LHCN-M2 (cell line): ENCODE data around the gene ST8SIA1. TPM values are rescaled to one million over a fixed set of nuclear protein-coding genes. Genes with fewer than 3 reads are reported as not detected.
A peak's percentile ranks its signal among the peaks of the same experiment; 100 is the strongest.

Source experiments
- DNase-seq: peaks from one replicate; pipeline ENCODE4 v3.0.0-alpha.2; 2012; ENCODE audit warnings: low read depth
- total RNA-seq: library from RNA; depleted of rRNA; stranded (reverse); fragments of >200 nt; gene quantifications from 2 replicates; pipeline ENCODE4 v1.2.3, GENCODE V29; 2014

Gene ST8SIA1
- total RNA-seq, 1 experiment from 2014 or later = 0.86 TPM

GRCh38 chr12:22283508-22283907, 51.0 kb downstream of the ST8SIA1 start:
- DNase-seq = no peak

DNA sequence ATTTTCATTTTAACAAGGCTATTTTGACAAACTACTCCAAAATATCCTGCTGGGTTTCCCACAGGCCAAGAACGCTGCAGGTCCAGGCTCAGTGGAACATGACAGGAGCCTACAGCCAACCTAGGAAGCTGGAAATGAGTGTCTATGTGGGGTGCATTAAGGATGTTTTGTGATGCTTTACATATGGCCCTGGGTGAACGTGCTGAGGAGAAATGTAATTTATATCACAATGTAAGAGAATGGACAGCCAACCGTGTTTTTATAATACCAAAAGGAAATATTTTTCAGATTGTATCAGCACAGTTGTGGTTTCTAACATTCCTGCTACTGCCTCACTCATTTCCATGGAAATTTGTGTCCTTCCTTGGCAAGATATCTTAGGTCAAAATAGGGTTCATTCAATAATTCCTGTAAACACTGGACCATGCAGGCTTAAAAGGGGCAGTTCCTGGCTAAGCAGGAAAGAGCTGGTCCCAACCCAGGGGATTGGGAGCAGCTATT, 51.5 kb downstream of the ST8SIA1 start:
- DNase-seq = peak; percentile 92

- DNase-seq = peak; percentile 77
Measured at GRCh38 chr12:22282283-22282682, 52.2 kb downstream of the ST8SIA1 start.

DNA sequence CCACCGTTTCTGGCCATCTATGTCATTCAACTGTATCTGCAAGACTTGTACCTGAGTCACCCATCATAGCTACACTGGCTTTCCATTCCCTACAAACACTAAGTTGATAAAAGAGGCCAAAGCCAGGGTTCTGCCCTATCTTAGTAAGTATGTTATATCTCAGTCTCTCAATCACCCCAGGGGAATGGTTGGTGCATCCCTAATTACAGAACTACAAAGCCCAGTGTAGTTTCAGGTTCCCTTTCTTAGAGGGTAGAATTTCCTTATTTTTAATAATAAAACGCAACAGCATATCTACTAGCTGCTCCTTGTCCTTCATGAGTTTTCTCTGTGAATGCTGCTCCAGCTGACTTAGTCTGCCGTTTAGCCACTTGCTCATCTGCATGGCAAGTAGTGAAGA, 57.6 kb downstream of the ST8SIA1 start:
- no peak for DNase-seq

DNA sequence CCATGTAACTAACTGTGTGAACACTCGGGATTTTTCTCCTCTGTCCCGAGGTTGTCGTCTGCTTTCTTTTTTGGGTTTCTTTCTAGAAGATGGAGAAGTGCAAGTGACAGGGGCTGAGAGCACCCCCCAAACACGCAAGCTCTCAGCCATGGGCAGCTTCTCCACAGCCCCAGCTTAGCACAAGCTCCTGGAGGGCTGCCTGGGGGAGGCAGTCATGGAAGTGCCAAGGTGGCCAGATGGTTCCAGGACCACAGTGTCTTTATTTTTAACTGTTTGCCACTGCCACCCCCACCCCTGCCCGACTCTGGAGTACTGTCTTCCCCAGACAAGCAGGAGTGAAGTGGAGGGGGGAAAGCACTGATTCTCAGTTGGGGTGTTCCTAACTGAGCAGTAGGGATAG, 58.2 kb downstream of the ST8SIA1 start:
- DNase-seq = no peak

DNA sequence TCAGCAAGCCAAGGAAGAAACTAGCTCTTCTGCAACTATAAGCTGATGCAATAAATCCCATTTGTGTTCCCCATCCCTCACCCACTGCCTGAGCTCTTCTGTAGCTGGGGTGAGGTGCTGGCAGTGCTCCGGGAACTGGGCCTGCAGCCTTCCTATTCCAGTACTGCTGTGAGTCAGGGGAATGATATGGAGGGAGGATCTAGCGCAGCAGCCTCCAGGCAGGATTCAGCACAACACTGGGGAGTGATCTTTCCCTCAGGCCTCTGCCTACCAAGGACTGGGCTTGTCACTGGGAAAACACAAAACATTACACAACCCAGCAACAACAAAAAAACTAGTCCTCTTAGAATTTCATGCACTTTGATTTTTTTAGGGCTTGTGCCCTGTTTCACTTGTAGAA, 58.7 kb downstream of the ST8SIA1 start:
- DNase-seq = peak; percentile 97

DNA sequence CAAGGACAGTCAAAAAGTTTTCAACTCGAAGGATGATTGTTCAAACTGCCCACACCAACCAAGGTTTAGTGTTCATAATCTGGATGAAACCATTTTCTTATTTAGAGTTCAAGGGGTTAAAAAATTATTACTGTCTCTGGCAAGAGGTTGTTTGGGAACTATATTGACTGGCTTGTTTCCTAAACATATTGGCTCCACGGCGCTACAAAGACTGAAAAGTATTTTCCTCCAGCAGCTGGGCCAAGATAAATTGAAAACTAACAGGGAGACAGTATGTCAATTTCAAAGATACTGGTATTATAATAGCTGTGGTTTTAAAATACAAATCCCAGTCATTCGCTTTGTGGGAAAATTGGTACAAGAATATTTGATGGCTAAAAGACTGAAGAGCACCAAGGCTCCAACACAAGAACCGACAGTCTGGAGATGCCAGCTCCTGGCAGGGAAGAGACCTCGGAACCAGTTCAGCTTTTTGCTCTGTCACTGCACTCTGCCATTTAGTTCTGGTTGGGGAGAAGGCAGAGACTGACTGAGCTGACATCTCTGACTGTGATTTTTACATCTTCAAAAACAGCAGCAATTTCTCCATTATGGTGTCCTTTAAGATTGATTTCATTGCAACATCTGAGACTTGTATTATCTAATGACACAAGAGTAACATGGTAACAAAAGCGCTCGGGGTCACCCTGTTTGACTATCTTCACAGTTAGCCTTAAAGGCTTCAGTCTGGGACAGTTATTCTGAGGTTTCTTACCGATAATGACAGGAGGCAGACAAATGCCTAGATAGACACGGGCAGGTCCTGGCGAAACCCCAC, 62.0 kb downstream of the ST8SIA1 start:
- DNase-seq = no peak

GRCh38 chr12:22271023-22271422, 63.5 kb downstream of the ST8SIA1 start:
- peak; percentile 86 for DNase-seq

- DNase-seq = no peak
Measured at GRCh38 chr12:22268973-22269372, 65.5 kb downstream of the ST8SIA1 start.

- no peak for DNase-seq
Measured at GRCh38 chr12:22268406-22268805, 66.1 kb downstream of the ST8SIA1 start.

GRCh38 chr12:22266101-22266500, 68.4 kb downstream of the ST8SIA1 start:
- DNase-seq = no peak

GRCh38 chr12:22264380-22264779, 70.1 kb downstream of the ST8SIA1 start:
- DNase-seq = no peak

- peak; percentile 44 for DNase-seq
Measured at GRCh38 chr12:22262309-22262708, 72.2 kb downstream of the ST8SIA1 start.

DNA sequence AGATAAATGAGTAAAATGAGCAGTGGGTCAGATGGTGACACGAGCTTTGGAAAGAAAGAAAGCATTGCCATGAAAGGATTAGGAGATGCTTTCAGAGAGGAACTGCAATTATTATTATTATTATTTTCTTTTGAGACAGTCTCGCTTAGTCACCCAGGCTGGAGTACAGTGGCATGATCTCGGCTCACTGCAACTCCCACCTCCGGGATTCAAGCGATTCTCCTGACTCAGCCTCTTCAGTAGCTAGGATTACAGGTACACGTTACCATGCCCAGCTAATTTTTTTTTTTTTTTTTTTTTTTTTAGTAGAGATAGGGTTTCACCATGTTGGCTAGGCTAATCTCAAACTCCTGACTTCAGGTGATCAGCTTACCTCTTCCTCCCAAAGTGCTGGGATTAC, 77.4 kb downstream of the ST8SIA1 start:
- no peak for DNase-seq

DNA sequence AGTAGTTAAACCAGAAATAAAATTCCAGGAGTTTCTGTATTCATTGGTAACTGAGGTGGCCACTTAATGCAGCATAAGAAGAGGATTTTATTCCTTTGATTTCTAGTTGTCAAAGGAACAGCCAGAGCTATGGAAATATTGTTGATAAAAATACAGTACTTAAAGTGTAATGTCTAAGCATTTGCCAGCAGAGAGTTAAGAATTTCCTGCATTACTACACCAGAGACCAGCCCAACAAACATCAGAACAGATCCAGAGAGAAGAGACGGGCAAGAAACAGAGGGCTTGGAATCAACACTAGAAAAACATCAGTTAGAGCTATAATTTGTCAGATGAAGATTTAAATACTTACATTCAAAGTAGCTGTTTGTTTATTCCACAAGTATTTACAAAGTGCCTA, 77.9 kb downstream of the ST8SIA1 start:
- DNase-seq = no peak

DNA sequence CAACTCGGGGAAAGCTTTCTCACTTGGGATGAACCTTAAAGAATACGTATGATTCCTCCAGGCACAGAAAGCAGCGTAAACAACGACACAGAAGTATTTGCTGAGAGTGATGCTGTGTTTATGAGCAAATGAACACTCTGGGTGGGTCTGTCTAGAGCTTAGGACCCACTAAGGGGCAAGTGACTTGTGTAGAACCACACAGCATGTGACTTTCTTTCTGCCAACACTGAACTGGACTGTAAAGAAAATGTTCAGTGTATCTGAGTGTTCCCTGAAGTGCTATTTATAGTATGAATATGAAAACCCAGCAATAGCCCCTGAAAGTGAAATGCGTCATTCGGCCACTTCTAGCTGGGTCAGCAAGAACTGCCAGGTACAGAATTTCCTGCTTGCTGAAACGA, 78.5 kb downstream of the ST8SIA1 start:
- no peak for DNase-seq

GRCh38 chr12:22255097-22255496, 79.4 kb downstream of the ST8SIA1 start:
- DNase-seq = no peak

- DNase-seq = no peak
Measured at GRCh38 chr12:22254478-22254877, 80.0 kb downstream of the ST8SIA1 start.

DNA sequence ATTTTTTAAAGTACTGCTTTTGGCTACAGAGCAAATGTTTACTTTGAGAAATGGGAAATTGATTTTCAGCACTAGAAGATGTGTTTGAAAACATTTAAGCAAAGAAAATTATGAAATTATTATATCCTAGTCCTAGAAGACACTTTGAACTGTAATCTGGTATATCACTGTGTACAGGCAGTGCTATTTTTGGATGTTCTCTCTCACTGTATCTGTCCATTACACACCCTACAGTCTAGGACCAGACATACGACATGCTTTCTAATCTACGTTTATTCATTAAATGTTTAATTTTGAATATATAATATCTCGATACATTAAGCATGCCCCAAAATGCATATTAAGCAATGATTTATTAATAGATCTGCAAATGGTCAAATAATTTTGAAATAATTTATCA, 82.5 kb downstream of the ST8SIA1 start:
- DNase-seq = no peak

- DNase-seq = no peak
Measured at GRCh38 chr12:22250762-22251161, 83.7 kb downstream of the ST8SIA1 start.

GRCh38 chr12:22248571-22249115, 85.9 kb downstream of the ST8SIA1 start:
- no peak for DNase-seq

DNA sequence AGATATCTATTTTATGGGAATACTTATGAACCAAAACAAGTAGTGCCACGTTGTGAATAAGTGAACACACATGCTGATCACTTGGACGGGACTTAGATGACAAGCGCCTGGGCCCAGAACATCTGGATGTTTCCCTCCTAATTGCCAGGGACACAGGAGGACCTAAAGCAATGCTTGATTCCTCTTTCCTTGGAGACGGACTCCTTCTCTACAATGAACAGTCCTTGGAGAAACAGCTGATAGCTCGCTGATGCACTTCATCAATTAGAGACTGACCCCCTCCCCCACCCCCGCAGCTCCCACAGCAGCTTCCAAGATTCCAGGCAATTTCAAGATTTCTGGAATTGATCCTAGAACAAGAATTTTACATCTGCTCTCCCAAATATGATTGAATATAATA, 86.4 kb downstream of the ST8SIA1 start:
- no peak for DNase-seq

- no peak for DNase-seq
Measured at GRCh38 chr12:22246217-22246846, 88.2 kb downstream of the ST8SIA1 start.
